AG10803 (cell line): ENCODE data around the gene MLC1.

Experiments used
- DNase-seq: peaks from one replicate; pipeline ENCODE4 v3.0.0; 2010; ENCODE audit warnings: low read depth
- H3K4me3 ChIP-seq: 2 replicates; pipeline ENCODE4 v1.5.1; 2011; ENCODE audit warnings: mild to moderate bottlenecking, low read length, control low read depth
- CTCF ChIP-seq: conservative IDR thresholded peaks from 2 replicates; pipeline ENCODE4 v1.5.1; 2011; ENCODE audit warnings: mild to moderate bottlenecking, low read length, control low read depth, inconsistent platforms

Gene MLC1

GRCh38 chr22:50078246-50078645 lies 7.0 kb downstream of the MLC1 start:
- no peak for DNase-seq
- no peak for TF ChIP-seq CTCF

GRCh38 chr22:50076646-50077535 lies 8.3 kb downstream of the MLC1 start:
- no peak for DNase-seq
- no peak for TF ChIP-seq CTCF
- H3K4me3 ChIP-seq = no peak overlapping the region

More at GRCh38 chr22:50078246-50078645, 7.0 kb downstream of the MLC1 start:
- no peak overlapping the region for H3K4me3 ChIP-seq

- no peak for TF ChIP-seq CTCF
- DNase-seq = no peak
- no peak overlapping the region for H3K4me3 ChIP-seq
Observed at GRCh38 chr22:50074551-50075530, 10.4 kb downstream of the MLC1 start.

GRCh38 chr22:50074056-50074455 lies 11.2 kb downstream of the MLC1 start:
- DNase-seq = no peak
- no peak overlapping the region for H3K4me3 ChIP-seq
- TF ChIP-seq CTCF = no peak

GRCh38 chr22:50072714-50073538 lies 12.3 kb downstream of the MLC1 start:
- TF ChIP-seq CTCF = no peak
- no peak overlapping the region for H3K4me3 ChIP-seq

GRCh38 chr22:50072167-50072555 lies 13.1 kb downstream of the MLC1 start:
- TF ChIP-seq CTCF = no peak
- H3K4me3 ChIP-seq = no peak overlapping the region
- no peak for DNase-seq

More at GRCh38 chr22:50072714-50073538, 12.3 kb downstream of the MLC1 start:
- DNase-seq = no peak
